Stimulated activated CD4-positive, alpha-beta T cell treated with anti-CD3 and anti-CD28 coated beads, Interleukin-15, amount 100 ng/mL, for 48 hours (primary cell): ENCODE results near the gene RELA.
"Not testable (repeated sequence)": the region's sequence is repeated elsewhere in the genome, so short reads cannot be mapped to it uniquely, and the experiment has no call there.

Experiments
- DNase-seq, 2 donors: peaks; one replicate each; pipeline ENCODE4 v3.0.0-alpha.2; 2020; ENCODE audit warnings: low read depth in 2 of 2

RELA gene

DNA sequence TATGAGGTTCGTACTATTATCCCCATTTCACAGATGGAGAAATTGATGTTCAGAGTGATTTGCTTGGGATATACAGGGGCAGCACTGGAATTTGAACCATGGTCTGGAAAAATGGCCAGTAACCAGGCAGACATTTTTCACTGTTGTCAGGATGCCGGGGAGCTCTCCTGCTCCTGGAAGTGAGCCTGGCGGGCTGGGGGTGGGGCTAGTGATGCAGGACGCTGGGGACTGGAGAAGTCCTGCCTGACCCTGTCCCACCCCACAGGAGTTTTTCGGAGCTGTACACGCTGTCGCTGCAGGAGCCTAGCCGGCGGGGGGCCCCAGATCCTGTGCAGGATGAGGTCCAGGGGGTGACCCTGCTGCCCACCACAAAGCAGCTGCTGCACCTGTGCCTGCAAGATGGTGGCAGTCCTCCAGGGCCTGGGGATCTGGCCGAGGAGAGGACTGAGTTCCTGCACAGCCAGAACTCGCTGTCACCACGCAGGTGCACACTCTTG is 13.7 kb downstream of the RELA start:
- no peak for DNase-seq

- DNase-seq, result no peak
Observed at GRCh38 chr11:65646958-65647701, 15.6 kb downstream of the RELA start.

DNA sequence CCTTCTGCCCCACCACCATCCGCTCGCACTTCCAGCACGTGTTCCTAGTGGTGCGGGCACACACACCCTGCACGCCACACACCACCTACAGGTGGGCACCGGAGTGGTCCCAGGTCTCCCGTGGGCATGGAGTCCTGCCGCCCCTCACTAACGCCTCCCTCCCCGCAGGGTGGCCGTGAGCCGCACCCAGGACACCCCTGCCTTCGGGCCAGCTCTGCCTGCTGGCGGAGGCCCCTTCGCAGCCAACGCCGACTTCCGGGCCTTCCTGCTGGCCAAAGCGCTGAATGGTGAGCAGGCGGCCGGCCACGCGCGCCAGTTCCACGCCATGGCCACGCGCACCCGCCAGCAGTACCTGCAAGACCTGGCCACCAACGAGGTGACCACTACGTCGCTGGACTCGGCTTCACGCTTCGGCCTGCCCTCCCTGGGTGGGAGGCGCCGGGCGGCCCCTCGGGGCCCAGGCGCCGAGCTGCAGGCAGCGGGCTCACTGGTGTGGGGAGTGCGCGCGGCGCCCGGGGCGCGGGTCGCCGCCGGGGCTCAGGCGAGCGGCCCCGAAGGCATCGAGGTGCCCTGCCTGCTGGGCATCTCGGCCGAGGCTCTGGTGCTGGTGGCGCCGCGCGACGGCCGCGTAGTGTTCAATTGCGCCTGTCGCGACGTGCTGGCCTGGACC is 16.3 kb downstream of the RELA start:
- no peak for DNase-seq

- no peak for DNase-seq
Observed at GRCh38 chr11:65645710-65646109, 17.0 kb downstream of the RELA start.

- DNase-seq, result no peak
Observed at GRCh38 chr11:65644837-65645236, 17.9 kb downstream of the RELA start.

DNA sequence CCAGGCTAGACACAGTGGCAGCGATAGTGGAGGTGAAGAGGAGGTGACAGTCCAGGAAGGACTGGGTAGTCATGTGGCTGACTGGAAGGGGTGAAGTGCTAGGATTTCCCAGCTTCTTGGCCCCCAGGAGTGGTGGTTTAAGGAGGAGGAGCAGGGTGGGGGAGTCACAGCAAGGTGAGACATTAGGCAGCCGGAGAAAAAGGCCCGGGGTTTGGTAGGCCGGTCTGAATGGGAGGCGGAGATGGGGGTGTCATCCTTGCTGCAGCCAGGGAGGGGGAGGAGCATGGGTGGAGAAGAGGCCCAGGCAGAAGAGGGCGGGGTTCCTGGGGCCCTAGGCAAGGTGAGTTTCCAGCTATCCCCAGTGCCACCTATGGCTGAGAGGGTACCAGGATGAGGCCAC is 18.7 kb downstream of the RELA start:
- no peak for DNase-seq

GRCh38 chr11:65642014-65642671 is 20.6 kb downstream of the RELA start:
- no peak for DNase-seq

DNA sequence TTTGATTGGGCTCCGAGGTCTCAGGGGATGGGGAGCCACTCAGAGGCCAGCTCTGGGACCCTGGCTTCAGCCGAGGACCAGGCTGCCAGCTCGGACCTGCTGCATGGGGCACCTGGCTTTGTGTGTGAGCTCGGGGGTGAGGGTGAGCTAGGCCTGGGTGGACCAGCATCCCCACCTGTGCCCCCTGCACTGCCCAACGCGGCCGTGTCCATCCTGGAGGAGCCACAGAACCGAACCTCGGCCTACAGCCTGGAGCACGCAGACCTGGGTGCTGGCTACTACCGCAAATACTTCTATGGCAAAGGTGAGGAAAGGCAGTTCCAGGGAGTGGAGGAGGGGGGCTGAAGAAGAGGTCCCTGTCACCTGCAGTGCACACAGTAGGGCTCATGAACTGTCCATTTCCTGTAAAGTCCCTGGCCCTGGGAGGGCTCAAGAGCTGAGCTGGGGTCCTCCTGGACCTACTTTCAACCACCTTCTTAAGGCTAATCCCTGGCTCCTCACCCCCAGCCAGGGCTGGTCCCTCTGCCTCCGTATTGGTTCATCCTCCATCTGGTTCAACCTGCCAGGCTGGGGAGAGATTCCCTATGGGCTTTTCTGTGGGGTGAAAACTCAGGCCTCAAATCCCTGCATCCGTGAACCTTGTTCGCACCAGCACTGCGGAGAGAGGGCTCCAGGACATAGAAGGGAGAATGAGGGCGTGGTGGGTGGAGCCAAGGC is 21.3 kb downstream of the RELA start:
- no peak for DNase-seq

GRCh38 chr11:65640483-65641296 is 22.0 kb downstream of the RELA start:
- no peak for DNase-seq

- DNase-seq, result no peak
Observed at GRCh38 chr11:65639623-65640482, 22.9 kb downstream of the RELA start.

- DNase-seq, result not testable (repeated sequence)
Observed at GRCh38 chr11:65639228-65639597, 23.5 kb downstream of the RELA start.

DNA sequence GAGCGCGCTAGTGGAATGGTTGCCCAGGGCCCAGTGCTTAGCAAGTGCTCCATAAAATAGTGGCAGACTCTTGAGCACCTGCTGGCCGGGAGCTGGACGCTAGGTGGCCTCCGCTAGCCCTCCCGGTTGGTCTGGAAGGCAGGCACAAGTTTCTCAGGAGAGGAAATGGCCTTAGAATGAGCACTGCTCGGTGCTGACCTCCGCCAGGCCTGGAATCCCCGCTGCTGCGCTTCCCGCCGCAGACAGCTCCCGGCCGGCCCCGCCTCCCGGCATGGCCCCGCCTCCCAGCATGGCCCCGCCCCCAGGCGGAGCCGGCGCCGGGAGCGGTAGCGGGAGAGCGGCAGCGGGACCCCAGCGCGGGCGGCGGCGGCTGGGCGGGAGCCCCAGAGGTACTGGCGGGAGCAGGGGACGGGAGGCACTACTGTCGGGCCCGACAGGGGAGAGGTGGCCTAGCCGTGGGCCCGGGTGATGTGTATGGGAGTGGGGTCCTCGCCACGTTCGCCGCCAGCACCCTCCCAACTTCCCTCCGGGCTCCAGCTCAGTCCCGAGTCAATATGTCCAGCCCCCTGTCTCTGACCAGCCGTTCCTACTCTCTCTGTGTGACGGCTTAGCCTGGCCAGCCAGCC is 24.8 kb downstream of the RELA start, which contains the start of gene SIPA1:
Gene SIPA1 (plus strand): TSS at position 308 of the 626 bp plus-strand sequence. CDS start 2,821 bp downstream, outside the sequence.
- peak; percentile 45 to 66 for DNase-seq

GRCh38 chr11:65637032-65637557 is 25.6 kb downstream of the RELA start:
- no peak for DNase-seq

DNA sequence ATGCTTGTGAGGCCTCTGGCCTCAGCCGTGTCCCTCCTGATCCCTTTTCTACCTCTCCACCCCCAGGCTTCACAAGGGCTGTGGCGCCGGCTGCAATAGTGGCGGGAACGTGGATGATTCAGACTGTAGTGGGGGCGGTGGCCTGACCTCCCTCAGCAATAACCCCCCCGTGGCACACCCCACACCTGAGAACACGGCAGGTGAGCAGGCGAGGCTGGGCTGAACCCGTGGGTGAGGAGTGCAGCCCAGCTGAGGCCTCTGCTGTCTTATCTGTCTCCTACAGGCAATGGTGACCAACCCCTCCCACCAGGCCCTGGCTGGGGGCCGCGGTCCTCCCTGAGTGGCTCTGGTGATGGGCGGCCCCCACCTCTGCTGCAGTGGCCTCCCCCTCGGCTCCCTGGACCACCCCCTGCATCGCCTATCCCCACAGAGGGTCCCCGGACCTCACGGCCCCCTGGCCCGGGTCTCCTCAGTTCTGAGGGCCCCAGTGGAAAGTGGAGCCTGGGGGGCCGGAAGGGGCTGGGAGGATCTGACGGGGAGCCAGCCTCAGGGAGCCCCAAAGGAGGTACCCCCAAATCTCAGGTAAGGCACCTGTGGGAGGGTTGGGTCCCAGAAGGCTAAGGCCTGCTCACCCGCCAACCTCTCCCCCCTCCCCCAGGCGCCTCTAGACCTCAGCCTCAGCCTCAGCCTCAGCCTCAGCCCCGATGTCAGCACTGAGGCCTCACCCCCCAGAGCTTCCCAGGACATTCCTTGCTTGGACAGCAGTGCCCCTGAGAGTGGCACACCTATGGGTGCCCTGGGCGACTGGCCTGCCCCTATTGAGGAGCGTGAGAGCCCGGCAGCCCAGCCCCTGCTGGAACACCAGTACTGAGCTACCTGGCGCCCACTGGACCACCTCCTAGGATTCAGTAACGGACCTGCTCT is 26.3 kb downstream of the RELA start:
- DNase-seq, result no peak

- DNase-seq, result no peak
Observed at GRCh38 chr11:65634905-65635731, 27.6 kb downstream of the RELA start.

DNA sequence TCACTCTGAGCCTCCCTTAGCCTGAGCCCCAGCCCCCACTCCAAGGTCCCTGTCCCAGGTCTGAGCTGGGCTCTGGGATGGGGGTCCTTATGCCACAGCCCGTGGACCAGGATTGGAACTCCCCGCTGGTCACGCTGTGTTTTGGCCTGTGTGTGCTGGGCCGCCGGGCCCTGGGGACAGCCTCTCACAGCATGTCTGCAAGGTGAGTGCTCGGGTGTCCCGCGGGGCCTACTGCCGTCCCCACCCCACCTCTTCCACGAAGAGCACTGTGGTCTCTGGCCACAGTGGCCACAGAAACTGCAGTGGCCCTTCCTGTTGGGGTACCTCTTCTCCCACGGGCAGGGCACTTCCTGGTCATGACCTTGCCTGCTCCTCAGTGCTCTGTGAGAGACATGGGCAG is 28.3 kb downstream of the RELA start:
- no peak for DNase-seq

DNA sequence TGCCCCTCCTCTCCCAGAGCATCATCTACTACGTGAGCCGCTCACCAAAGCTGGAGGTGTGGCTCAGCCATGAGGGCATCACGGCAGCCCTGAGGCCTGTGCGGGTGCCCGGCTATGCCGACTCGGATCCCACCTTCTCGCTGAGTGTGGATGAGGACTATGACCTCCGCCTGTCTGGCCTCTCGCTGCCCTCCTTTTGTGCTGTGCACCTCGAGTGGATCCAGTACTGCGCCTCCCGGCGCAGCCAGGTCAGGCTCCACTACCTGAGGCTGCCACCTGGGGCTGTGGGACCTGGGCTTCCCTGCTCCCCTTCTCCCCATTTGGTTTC is 28.6 kb downstream of the RELA start:
- no peak for DNase-seq
